DND-41 (cell line): ENCODE results near the gene SEMA5B.
A peak's percentile ranks its signal among the peaks of the same experiment; 100 is the strongest.

Source experiments
- ATAC-seq: fragments of 200-7000 bp; cut with Tn5 transposase; 3 replicates; pipeline ENCODE4 v1.9.1; 2021; ENCODE audit warnings: low read depth; ENCODE audit not compliant: insufficient read depth
- DNase-seq: peaks from one replicate; pipeline ENCODE4 v3.0.0-alpha.2; 2020
- H2AFZ ChIP-seq: 2 replicates; pipeline ENCODE4 v1.6.0; 2012; ENCODE audit warnings: low read depth, low read length
- H3K27ac ChIP-seq: 2 replicates; pipeline ENCODE4 v1.5.1; 2012; ENCODE audit warnings: low read length, inconsistent platforms
- H3K27me3 ChIP-seq: fragments of 200-600 bp; sonication (generic); 2 replicates; pipeline ENCODE4 v1.6.0; 2012; ENCODE audit warnings: low read length, mild to moderate bottlenecking, inconsistent platforms; ENCODE audit not compliant: insufficient read depth, poor library complexity
- H3K36me3 ChIP-seq: 2 replicates; pipeline ENCODE4 v1.5.1; 2012; ENCODE audit warnings: low read length, inconsistent platforms; ENCODE audit not compliant: insufficient read depth
- H3K4me1 ChIP-seq: 2 replicates; pipeline ENCODE4 v1.5.1; 2012; ENCODE audit warnings: mild to moderate bottlenecking, low read length; ENCODE audit not compliant: insufficient read depth
- H3K4me2 ChIP-seq: 2 replicates; pipeline ENCODE4 v1.6.0; 2012; ENCODE audit warnings: mild to moderate bottlenecking, moderate library complexity, low read length, inconsistent platforms; ENCODE audit not compliant: insufficient read depth
- H3K4me3 ChIP-seq, 2 experiments: fragments of 200-600 bp in 1 of 2; shearing (Covaris generic) in 1 of 2; 2 replicates each; pipeline ENCODE4 v1.5.1; 2012 to 2016; ENCODE audit warnings: inconsistent platforms in 2 of 2, low read length in 2 of 2, mild to moderate bottlenecking in 2 of 2, low read depth in 1 of 2, moderate library complexity in 1 of 2
- H3K79me2 ChIP-seq: 2 replicates; pipeline ENCODE4 v1.6.0; 2012; ENCODE audit warnings: low read length, inconsistent platforms; ENCODE audit not compliant: insufficient read depth
- H3K9ac ChIP-seq: 2 replicates; pipeline ENCODE4 v1.6.0; 2012; ENCODE audit warnings: low read depth, mild to moderate bottlenecking, inconsistent platforms, low read length, moderate library complexity
- H3K9me3 ChIP-seq: 2 replicates; pipeline ENCODE4 v1.5.1; 2012; ENCODE audit warnings: low read length, moderate library complexity, mild to moderate bottlenecking, inconsistent platforms; ENCODE audit not compliant: insufficient read depth, severe bottlenecking
- H4K20me1 ChIP-seq: 2 replicates; pipeline ENCODE4 v1.6.0; 2012; ENCODE audit warnings: low read length; ENCODE audit not compliant: insufficient read depth
- EZH2 ChIP-seq: IDR thresholded peaks from 3 replicates; pipeline ENCODE4 v1.6.1; 2012; ENCODE audit warnings: borderline replicate concordance, low read depth, mild to moderate bottlenecking, moderate library complexity, low read length, inconsistent platforms; ENCODE audit not compliant: severe bottlenecking
- TF ChIP-seq, protein P1 (sequence below): IDR thresholded peaks from 2 replicates; pipeline ENCODE4 v1.5.1; 2012; ENCODE audit warnings: borderline replicate concordance, low read length, moderate library complexity, mild to moderate bottlenecking; ENCODE audit not compliant: poor library complexity, severe bottlenecking; ENCODE audit errors: extremely low read depth

The SEMA5B gene

DNA sequence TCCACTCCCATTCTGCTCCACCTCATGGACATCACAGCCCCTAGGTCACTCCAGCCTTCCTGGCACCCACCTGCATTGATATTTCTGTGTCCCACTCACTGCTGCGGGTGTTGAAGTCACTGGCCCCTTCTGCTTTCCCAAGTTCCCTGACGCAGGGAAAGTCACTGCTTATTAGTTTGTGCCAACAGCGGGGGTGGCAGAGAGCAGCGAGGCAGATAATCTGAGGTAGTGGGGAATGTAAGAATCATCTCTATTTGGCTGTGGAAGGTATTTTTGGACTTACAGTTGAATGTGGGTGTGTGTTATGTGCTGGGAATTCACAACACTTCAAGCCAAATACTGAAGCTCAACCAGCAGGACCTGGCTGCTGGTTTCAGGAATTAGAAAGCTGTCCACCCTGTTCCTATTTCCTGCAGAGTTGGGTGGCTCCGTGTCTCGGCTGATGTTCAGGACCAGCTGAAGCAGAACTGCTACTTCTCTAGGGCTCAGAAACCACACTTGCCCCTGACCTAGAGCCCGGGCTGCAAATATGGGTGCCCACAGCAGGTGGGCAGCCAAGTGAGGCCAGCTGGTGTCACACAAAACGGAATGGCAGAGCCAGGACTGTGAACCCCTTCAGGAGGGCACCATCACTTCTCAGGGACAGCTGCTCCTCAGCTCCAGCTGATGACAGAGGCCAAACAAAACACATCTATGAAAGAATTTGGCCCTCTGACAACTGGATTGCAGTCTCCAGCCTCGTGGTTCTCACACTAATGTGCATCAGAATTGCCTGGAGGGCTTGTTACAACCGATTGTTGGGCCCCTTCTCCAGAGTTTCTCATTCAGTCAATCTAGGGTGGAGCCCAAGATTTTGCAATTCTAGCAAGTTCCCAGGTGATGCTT, 57.7 kb downstream of the SEMA5B start:
- no peak overlapping the region for H3K9ac ChIP-seq

DNA sequence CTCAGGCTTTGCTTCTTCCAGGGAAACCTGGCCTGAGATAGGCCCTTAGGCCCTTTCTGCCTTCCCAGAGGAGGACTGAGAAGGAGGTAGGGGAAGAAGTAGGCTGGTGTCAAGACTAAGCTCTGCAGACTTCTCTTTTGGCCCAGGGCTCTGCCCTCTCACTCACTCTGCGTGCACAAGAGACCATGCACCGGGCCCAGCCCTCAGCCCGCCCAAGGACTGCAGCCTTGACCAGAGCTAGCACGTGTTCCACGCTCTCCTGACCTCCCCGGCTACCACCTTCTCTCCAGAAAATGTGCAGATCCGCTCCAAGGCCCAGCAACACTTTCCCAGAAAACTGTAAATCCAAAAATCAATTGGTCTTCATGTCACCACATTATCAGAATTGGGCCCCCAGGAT, 59.8 kb downstream of the SEMA5B start:
- H3K4me1 ChIP-seq: no peaks in the 10 kb centered on the region
- H3K36me3 ChIP-seq: no peaks in the 10 kb centered on the region
- no peak for TF ChIP-seq EZH2
- TF ChIP-seq, protein P1, sequence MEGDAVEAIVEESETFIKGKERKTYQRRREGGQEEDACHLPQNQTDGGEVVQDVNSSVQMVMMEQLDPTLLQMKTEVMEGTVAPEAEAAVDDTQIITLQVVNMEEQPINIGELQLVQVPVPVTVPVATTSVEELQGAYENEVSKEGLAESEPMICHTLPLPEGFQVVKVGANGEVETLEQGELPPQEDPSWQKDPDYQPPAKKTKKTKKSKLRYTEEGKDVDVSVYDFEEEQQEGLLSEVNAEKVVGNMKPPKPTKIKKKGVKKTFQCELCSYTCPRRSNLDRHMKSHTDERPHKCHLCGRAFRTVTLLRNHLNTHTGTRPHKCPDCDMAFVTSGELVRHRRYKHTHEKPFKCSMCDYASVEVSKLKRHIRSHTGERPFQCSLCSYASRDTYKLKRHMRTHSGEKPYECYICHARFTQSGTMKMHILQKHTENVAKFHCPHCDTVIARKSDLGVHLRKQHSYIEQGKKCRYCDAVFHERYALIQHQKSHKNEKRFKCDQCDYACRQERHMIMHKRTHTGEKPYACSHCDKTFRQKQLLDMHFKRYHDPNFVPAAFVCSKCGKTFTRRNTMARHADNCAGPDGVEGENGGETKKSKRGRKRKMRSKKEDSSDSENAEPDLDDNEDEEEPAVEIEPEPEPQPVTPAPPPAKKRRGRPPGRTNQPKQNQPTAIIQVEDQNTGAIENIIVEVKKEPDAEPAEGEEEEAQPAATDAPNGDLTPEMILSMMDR: no peak
- no peak overlapping the region for H3K27ac ChIP-seq
- H2AFZ ChIP-seq: no peak overlapping the region
- H3K9ac ChIP-seq: no peak overlapping the region
- H3K4me3 ChIP-seq: no peak overlapping the region
- no peak overlapping the region for H3K4me2 ChIP-seq
- no peak for ATAC-seq
- no peaks in the 10 kb centered on the region for H3K79me2 ChIP-seq
- DNase-seq: no peak
- peaks cover 10% of the 10 kb centered on the region for H3K27me3 ChIP-seq
- no peaks in the 10 kb centered on the region for H3K9me3 ChIP-seq
- no peaks in the 10 kb centered on the region for H4K20me1 ChIP-seq

More for the DNA sequence above, 57.7 kb downstream of the SEMA5B start:
- Histone ChIP-seq H3K79me2 (no peaks in the 10 kb centered on the region), H3K9me3 (no peaks in the 10 kb centered on the region), H3K36me3 (no peaks in the 10 kb centered on the region), H2AFZ (no peak overlapping the region), H3K27ac (no peak overlapping the region), H3K4me2 (no peak overlapping the region), H3K4me1 (peaks cover 9% of the 10 kb centered on the region), H4K20me1 (no peaks in the 10 kb centered on the region), H3K4me3 (no peak overlapping the region), H3K27me3 (peaks cover 2% of the 10 kb centered on the region)
- no peak for TF ChIP-seq EZH2
- TF ChIP-seq, protein P1: no peak
- DNase-seq (no peak), ATAC-seq (no peak)

GRCh38 chr3:122967356-122967755, 60.2 kb downstream of the SEMA5B start:
- Histone ChIP-seq H3K79me2 (no peaks in the 10 kb centered on the region), H3K4me1 (no peaks in the 10 kb centered on the region), H3K27me3 (peaks cover 10% of the 10 kb centered on the region), H4K20me1 (no peaks in the 10 kb centered on the region), H2AFZ (no peak overlapping the region), H3K4me2 (no peak overlapping the region), H3K4me3 (no peak overlapping the region), H3K36me3 (no peaks in the 10 kb centered on the region), H3K9me3 (no peaks in the 10 kb centered on the region), H3K9ac (no peak overlapping the region), H3K27ac (no peak overlapping the region)
- ATAC-seq (peak; percentile 47; the same call in 1 of the 3 replicates), DNase-seq (no peak)
- TF ChIP-seq EZH2: no peak
- TF ChIP-seq, protein P1: no peak
